HG03520 (cell line): ENCODE data around the gene DOCK4.

Experiments
- ATAC-seq: cut with Tn5 transposase; IDR thresholded peaks from one replicate; pipeline ENCODE4 v1.9.1; 2021; ENCODE audit warnings: mild to moderate bottlenecking, moderate library complexity; ENCODE audit not compliant: unreplicated experiment

DOCK4 gene

DNA sequence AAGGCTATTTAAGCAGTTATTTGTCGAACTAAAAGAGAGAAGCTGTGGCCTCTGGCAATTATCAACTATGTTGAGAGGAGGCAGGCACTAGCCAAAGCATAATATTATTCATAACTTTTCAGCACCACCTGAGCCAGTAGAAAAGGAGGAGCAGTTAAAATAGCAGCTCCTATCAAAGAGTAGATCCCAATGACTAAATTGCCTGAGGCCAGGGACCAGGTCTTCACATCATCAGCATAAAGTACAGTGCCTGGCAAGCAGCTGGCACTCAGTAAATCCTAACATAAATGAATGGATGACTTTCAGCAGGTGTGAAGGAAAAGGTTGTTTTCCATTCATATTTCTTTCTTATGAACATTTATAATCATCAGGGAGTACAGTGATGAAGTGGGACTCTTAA, 334.9 kb downstream of the DOCK4 start:
- ATAC-seq = no peak

DNA sequence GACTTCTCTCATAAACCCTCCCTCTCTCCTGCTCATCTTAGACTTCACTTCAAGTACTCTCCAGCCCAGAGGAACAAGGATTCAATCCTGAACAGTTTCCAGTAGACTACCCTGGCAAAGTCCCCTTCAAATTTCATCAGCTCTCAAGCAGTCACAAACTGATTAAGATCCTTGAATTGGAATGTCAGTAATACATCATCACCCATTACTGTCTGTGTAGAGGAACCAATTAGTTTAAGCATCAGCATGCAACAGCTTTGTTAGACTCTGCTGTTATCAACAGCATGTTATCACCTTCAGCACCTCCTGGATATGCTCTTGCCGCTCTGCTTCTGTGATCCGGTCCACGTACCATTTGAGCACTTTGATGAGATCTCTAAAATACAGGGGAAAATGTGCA, 336.9 kb downstream of the DOCK4 start:
- no peak for ATAC-seq

DNA sequence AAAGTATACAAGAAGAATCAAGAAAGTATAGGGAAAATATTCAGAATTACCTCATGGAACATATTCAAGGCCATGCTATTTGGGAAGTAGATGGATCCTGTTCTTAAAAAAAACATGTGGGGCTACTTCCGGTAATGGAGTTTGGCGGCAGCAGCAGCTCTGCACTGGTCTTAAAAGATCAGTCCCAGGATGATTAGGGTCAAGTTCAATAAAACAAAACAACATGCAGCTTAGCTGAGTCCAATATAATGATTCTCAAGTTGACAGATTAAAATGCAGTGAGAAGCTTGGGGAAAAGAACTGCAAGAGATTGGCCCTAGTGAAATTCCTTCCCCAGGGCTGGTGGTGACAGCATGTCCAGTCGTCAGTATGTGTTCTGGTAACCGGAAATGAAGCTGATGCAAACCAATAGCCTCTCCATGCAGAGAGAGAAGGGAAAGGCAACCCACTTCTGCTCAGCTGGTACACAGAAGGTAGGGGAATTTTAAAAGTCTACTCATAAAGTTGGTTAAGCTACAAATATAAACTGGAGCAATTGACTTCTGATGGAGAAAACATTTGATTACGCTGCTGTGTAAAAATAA, 338.8 kb downstream of the DOCK4 start:
- ATAC-seq = no peak

- ATAC-seq = no peak
These were observed 339.4 kb downstream of the DOCK4 start for GRCh38 chr7:111866787-111867186.

DNA sequence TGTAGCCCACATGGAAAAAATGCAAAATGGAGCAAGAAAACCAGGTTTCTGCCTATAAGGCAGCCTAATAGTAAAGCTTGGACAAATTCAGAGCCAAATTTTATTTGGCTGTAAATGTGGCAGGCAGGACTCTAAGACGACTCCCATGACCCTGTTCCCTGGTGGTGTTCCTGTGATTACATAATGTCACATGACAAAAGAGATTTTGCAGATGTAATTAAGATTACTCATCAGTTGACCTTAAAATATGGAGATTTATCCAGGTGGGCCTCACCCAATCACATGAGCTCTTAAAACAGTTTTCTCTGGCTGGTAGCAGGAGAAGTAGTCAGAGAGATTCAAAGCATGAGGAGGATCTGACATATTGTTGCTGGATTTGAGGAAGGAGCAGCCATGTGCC, 340.8 kb downstream of the DOCK4 start:
- ATAC-seq = no peak

DNA sequence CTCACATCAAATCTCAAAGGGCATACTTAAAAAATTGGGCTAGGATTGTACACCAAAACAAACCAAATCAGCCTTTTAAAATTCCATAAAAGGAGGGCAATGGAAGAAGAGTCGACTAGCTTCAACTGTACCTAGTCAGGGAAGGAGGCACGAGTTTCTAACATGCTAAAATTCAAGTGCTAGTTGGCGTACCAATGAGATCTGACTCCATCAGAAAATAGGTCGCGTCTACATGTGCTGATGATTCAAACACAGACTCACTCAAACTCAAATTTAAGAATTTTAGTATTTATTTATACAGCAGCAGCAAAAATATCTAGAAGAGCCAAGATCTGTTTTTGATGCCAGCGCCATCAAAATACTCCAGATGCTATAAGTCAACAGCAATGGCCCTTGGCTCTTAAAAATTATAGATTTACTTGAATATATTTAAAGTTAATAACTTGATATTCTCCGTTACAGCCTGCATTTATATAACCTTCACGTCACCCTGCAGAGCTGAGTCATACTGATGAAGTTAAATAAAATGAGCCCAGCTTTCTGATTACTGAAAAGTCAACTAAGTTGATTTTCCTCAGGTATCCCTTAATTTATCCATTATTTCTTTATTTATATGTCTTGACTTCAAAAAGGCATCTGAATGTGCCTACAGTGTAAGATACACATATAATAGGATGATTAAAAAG, 341.8 kb downstream of the DOCK4 start:
- no peak for ATAC-seq

GRCh38 chr7:111863269-111863668, 342.9 kb downstream of the DOCK4 start:
- ATAC-seq = no peak

DNA sequence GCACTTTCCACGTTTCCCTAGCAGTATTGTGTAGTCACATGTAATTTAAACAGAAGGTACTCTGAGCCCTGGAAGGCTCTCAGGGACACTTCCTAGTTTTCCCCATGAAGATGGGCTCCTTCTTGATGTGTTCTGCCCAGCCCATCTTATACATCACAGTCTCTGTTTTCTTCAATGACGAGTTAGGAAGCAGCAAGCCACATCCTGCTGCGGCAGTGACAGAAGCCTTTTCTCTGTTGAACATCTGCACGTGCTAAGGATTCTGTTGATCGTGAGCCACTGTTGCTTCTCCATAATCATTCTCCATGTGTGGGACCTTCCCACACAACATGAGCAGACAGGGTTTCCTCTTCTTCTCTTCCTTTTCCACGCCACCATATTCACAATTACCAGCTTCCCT, 346.0 kb downstream of the DOCK4 start:
- ATAC-seq = no peak

- no peak for ATAC-seq
These were observed 347.9 kb downstream of the DOCK4 start for GRCh38 chr7:111858331-111858730.

DNA sequence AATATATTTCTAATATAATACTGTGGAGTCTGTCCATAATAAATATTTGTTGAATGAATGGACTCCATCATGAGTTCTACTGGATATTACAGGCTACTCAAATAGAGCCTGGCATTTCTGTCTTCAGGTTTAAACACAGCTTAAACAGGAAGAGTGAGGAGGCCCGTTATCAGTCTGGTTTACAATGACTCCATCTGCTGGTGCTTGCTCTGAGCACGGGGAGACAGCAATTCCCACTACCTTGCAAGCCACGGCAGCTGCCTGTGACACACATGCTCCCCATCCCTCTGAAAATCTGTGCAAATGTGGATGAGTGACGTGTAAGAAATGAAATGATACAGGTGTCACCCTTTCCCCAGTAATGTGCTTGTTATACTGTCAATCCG, 350.4 kb downstream of the DOCK4 start:
- ATAC-seq = no peak

GRCh38 chr7:111855161-111855841, 350.9 kb downstream of the DOCK4 start:
- peak; percentile 83 for ATAC-seq

GRCh38 chr7:111853201-111853990, 352.8 kb downstream of the DOCK4 start:
- no peak for ATAC-seq

DNA sequence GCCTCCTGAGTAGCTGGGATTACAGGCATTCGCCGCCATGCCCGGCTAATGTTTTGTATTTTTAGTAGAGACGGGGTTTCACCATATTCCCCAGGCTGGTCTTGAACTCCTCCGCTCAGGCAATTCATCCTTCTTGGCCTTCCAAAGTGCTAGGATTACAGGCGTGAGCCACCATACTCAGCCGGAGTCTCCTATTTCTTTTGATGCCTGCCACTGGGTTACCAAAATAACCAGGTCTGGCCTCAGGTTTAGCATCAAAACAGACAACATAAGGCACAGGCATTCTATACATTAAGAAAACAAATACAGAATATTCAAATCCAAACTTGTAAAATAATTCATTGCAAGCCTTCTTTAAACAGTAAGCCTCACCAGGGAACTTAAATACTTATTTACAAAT, 354.1 kb downstream of the DOCK4 start:
- no peak for ATAC-seq

GRCh38 chr7:111846898-111847297, 359.3 kb downstream of the DOCK4 start:
- ATAC-seq = no peak

GRCh38 chr7:111845853-111846252, 360.3 kb downstream of the DOCK4 start:
- no peak for ATAC-seq

DNA sequence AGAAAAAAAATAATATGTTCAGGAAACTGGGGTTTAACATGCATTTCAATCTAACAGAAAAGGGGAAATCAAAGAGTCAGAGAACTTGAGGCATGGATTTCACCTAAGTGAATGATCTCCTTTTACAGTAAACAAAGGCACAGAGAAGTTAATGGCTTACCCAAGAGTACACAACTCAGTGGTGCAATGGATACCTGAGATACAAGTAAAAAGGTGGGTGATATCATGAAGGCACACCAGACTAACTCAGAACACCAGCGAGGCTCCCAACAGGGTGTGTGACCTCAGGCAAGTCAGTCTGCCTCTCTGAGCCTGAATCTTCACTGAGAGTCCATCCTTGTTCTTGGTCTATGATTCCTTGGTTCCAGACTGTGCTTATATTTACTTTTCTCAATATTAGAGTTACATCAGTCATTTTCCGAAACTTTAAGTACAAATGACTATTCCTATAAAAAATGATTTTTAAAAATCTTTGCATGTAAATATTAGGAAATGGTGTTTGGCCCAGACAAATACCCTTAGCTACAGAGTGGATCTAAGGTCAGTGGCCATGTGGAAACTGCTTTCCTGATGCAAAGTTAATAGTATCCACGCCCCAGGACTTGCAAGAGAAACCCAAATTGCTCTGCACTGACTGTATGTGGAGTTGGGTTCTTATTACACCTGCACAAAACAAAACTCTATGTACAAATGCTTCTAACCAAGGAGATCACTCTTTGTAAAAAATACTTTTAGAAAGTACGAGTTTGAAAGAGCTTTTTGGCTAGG, 361.1 kb downstream of the DOCK4 start:
- no peak for ATAC-seq

GRCh38 chr7:111842491-111842890, 363.7 kb downstream of the DOCK4 start:
- no peak for ATAC-seq

GRCh38 chr7:111841596-111842205, 364.5 kb downstream of the DOCK4 start:
- no peak for ATAC-seq

DNA sequence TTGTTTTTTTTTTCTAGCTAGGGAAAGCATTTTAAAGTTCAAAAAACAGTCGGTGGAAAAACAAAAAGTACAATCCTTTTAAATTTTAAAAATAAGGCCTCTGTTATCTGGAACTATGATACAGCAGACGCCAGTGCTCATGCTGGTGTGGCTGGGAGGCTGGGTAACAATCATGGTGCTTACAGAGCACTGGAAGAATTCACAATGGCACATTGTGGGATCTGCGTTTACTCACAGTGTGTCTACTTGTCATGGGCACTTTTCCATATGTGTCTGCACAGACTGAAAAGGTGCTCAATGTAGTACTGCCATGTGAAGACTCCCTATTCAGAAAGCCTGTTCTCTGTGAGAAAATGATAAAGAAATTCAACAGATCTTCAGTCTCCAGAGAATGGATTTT, 365.7 kb downstream of the DOCK4 start:
- no peak for ATAC-seq

DNA sequence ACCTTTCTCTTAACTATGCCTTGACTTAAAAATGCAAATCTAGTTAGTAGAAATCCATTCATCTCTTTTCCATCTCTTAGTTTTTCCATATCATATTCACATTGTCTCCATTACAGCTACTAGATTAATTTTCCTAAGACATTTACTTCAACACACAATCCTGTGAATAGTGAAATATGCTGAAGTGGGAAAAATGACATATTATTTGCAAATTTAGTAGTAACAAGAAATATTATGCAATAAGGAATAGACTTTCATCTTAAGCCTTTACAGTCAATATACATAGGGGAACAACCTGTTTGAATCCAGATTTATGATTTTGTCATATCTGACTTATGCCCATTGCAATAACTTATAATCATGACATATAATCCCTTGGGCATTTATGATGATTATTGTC, 366.9 kb downstream of the DOCK4 start:
- ATAC-seq = no peak
